ENCODE results near the gene SOX6.

Gene SOX6

DNA sequence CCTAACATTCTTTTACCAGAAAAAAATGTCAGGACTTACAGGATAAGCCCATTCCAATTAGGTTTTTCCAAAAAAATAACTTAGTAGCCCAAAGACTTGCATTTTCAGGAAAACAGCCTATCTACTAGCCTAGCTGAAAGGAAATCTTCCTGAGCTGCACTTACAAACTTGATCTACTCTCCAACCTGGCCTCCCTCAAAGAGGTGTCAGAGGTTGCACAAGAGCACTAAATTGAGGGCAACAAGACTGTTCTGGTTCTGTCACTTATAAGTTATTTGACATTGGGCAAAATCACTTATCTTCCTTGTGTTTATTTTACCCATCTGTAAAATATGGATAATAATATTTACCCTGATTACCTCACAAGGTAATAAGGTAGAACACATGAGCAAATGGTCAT lies 7.9 kb upstream of the SOX6 start:
- H3K4me3 ChIP-seq (ENCODE audit: low read length) = no peak overlapping the region
- peaks cover 2% of the 10 kb centered on the region; the same call in 1 of the 2 replicates for H3K27me3 ChIP-seq (ENCODE audit: insufficient read depth, low read length)
- H3K9ac ChIP-seq (ENCODE audit: low read depth, low read length) = no peak overlapping the region
- H3K9me3 ChIP-seq (ENCODE audit: insufficient read depth, low read depth, low read length) = no peaks in the 10 kb centered on the region
- H3K4me1 ChIP-seq (ENCODE audit: insufficient read depth, low read length) = no peaks in the 10 kb centered on the region
- no peaks in the 10 kb centered on the region for H3K36me3 ChIP-seq (ENCODE audit: insufficient read depth, low read length)
- H3K27ac ChIP-seq (ENCODE audit: low read depth, low read length) = no peak overlapping the region

GRCh38 chr11:16363706-16364105 lies 7.4 kb upstream of the SOX6 start:
- Histone ChIP-seq H3K4me3 (ENCODE audit: low read length) (no peak overlapping the region), H3K27ac (ENCODE audit: low read depth, low read length) (no peak overlapping the region), H3K9me3 (ENCODE audit: insufficient read depth, low read depth, low read length) (no peaks in the 10 kb centered on the region), H3K9ac (ENCODE audit: low read depth, low read length) (no peak overlapping the region), H3K4me1 (ENCODE audit: insufficient read depth, low read length) (no peaks in the 10 kb centered on the region), H3K27me3 (ENCODE audit: insufficient read depth, low read length) (peaks cover 2% of the 10 kb centered on the region; the same call in 1 of the 2 replicates), H3K36me3 (ENCODE audit: insufficient read depth, low read length) (no peaks in the 10 kb centered on the region)
- 98% methylated on average over 2 of the region's 3 CpGs for WGBS

GRCh38 chr11:16361108-16361865 lies 4.9 kb upstream of the SOX6 start:
- whole genome bisulfite sequencing = 100% methylated on average over 1 of the region's 1 CpG

DNA sequence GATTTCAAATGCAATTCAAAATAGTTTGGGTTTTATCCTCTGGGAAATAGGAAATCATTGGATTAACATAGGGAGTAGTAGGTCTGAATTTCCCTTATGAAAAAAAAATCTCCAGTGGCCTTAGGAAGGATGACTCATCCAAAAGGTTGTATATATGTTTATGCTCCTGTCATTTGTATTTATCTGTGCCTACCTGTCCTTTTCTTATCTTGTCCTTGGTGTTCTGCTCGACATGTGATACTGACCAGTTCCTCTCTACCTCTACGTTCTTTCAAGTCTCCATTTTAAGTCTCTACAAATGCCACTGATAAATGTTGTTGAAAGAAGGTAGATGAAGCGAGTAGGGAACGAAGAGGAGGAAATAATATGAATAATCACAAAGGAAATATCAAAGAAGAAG lies 3.0 kb upstream of the SOX6 start:
- Histone ChIP-seq H3K36me3 (ENCODE audit: insufficient read depth, low read length) (no peaks in the 10 kb centered on the region), H3K27ac (ENCODE audit: low read depth, low read length) (no peak overlapping the region), H3K9ac (ENCODE audit: low read depth, low read length) (no peak overlapping the region), H3K9me3 (ENCODE audit: insufficient read depth, low read depth, low read length) (no peaks in the 10 kb centered on the region), H3K4me3 (ENCODE audit: low read length) (no peak overlapping the region), H3K27me3 (ENCODE audit: insufficient read depth, low read length) (no peaks in the 10 kb centered on the region; the same call in 1 of the 2 replicates), H3K4me1 (ENCODE audit: insufficient read depth, low read length) (peaks cover 13% of the 10 kb centered on the region; the same call in 1 of the 2 replicates)
- WGBS = 69% methylated on average over 2 of the region's 4 CpGs

More at GRCh38 chr11:16361108-16361865, 4.9 kb upstream of the SOX6 start:
- peaks cover 4% of the 10 kb centered on the region; the same call in 1 of the 2 replicates for H3K4me1 ChIP-seq (ENCODE audit: insufficient read depth, low read length)
- no peaks in the 10 kb centered on the region for H3K9me3 ChIP-seq (ENCODE audit: insufficient read depth, low read depth, low read length)
- H3K27me3 ChIP-seq (ENCODE audit: insufficient read depth, low read length) = no peaks in the 10 kb centered on the region; the same call in 1 of the 2 replicates
- H3K36me3 ChIP-seq (ENCODE audit: insufficient read depth, low read length) = no peaks in the 10 kb centered on the region
- no peak overlapping the region for H3K27ac ChIP-seq (ENCODE audit: low read depth, low read length)
- H3K4me3 ChIP-seq (ENCODE audit: low read length) = no peak overlapping the region
- no peak overlapping the region for H3K9ac ChIP-seq (ENCODE audit: low read depth, low read length)

GRCh38 chr11:16358726-16359125 lies 2.4 kb upstream of the SOX6 start:
- Histone ChIP-seq H3K9ac (ENCODE audit: low read depth, low read length) (no peak overlapping the region), H3K4me3 (ENCODE audit: low read length) (no peak overlapping the region), H3K9me3 (ENCODE audit: insufficient read depth, low read depth, low read length) (no peaks in the 10 kb centered on the region), H3K36me3 (ENCODE audit: insufficient read depth, low read length) (no peaks in the 10 kb centered on the region), H3K27ac (ENCODE audit: low read depth, low read length) (no peak overlapping the region), H3K4me1 (ENCODE audit: insufficient read depth, low read length) (peaks cover 13% of the 10 kb centered on the region; the same call in 1 of the 2 replicates), H3K27me3 (ENCODE audit: insufficient read depth, low read length) (no peaks in the 10 kb centered on the region)

GRCh38 chr11:16357775-16358174 lies 1.4 kb upstream of the SOX6 start:
- Histone ChIP-seq H3K4me3 (ENCODE audit: low read length) (no peak overlapping the region), H3K27ac (ENCODE audit: low read depth, low read length) (no peak overlapping the region), H3K9ac (ENCODE audit: low read depth, low read length) (no peak overlapping the region), H3K36me3 (ENCODE audit: insufficient read depth, low read length) (no peaks in the 10 kb centered on the region), H3K9me3 (ENCODE audit: insufficient read depth, low read depth, low read length) (no peaks in the 10 kb centered on the region), H3K27me3 (ENCODE audit: insufficient read depth, low read length) (no peaks in the 10 kb centered on the region), H3K4me1 (ENCODE audit: insufficient read depth, low read length) (peaks cover 13% of the 10 kb centered on the region; the same call in 1 of the 2 replicates)
- WGBS = 86% methylated on average over 2 of the region's 2 CpGs

GRCh38 chr11:16356761-16357393 lies 531 bp upstream of the SOX6 start:
- H3K36me3 ChIP-seq (ENCODE audit: insufficient read depth, low read length) = no peaks in the 10 kb centered on the region
- no peak overlapping the region for H3K4me3 ChIP-seq (ENCODE audit: low read length)
- no peaks in the 10 kb centered on the region for H3K9me3 ChIP-seq (ENCODE audit: insufficient read depth, low read depth, low read length)
- WGBS = 94% methylated on average over 3 of the region's 3 CpGs
- no peak overlapping the region for H3K27ac ChIP-seq (ENCODE audit: low read depth, low read length)
- no peak overlapping the region for H3K9ac ChIP-seq (ENCODE audit: low read depth, low read length)
- peaks cover 13% of the 10 kb centered on the region; the same call in 1 of the 2 replicates for H3K4me1 ChIP-seq (ENCODE audit: insufficient read depth, low read length)
- no peaks in the 10 kb centered on the region for H3K27me3 ChIP-seq (ENCODE audit: insufficient read depth, low read length)

DNA sequence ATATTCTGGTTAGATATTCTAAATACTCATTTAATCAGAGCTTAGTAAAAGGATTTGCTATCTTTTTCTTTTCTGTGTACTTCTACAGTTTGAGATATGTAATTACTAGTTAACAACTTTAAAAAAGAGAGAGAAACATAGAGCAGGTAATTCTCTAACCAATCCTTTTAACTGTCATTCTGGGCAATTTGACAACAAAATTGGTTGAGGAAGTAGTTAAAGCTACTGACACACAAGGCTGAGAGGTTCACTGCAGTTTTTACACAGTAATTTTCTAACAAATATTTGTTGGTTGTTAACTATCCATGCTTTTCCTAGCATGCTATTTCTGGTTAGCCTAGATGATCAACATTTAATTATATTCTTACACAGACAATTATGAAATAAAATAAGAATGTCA lies 3.6 kb downstream of the SOX6 start:
- Histone ChIP-seq H3K9ac (ENCODE audit: low read depth, low read length) (no peak overlapping the region), H3K9me3 (ENCODE audit: insufficient read depth, low read depth, low read length) (no peaks in the 10 kb centered on the region), H3K27ac (ENCODE audit: low read depth, low read length) (no peak overlapping the region), H3K36me3 (ENCODE audit: insufficient read depth, low read length) (no peaks in the 10 kb centered on the region), H3K27me3 (ENCODE audit: insufficient read depth, low read length) (no peaks in the 10 kb centered on the region), H3K4me3 (ENCODE audit: low read length) (no peak overlapping the region), H3K4me1 (ENCODE audit: insufficient read depth, low read length) (peaks cover 13% of the 10 kb centered on the region; the same call in 1 of the 2 replicates)

DNA sequence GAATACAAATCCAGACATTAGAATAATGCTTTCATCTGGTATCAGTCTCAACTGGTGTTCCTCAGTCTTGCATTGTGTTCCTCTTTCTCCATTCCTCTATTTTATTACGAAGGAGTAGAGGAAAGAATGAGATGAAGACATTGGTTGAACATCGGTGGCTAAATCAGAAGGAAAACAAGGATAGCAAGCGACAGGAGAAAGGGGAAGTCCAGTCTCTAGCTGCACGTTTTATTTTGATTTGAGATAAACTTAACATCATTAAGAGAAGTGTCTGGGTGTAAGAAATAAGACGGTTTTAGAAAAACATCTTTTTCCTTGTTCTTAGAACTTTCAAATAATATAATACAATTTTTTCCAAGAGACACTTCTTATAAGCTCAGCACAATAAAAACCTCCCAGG lies 6.2 kb downstream of the SOX6 start:
- Histone ChIP-seq H3K36me3 (ENCODE audit: insufficient read depth, low read length) (no peaks in the 10 kb centered on the region), H3K9me3 (ENCODE audit: insufficient read depth, low read depth, low read length) (no peaks in the 10 kb centered on the region), H3K9ac (ENCODE audit: low read depth, low read length) (no peak overlapping the region), H3K4me3 (ENCODE audit: low read length) (no peak overlapping the region), H3K4me1 (ENCODE audit: insufficient read depth, low read length) (no peaks in the 10 kb centered on the region), H3K27me3 (ENCODE audit: insufficient read depth, low read length) (no peaks in the 10 kb centered on the region), H3K27ac (ENCODE audit: low read depth, low read length) (no peak overlapping the region)
- 91% methylated on average over 4 of the region's 5 CpGs for WGBS

DNA sequence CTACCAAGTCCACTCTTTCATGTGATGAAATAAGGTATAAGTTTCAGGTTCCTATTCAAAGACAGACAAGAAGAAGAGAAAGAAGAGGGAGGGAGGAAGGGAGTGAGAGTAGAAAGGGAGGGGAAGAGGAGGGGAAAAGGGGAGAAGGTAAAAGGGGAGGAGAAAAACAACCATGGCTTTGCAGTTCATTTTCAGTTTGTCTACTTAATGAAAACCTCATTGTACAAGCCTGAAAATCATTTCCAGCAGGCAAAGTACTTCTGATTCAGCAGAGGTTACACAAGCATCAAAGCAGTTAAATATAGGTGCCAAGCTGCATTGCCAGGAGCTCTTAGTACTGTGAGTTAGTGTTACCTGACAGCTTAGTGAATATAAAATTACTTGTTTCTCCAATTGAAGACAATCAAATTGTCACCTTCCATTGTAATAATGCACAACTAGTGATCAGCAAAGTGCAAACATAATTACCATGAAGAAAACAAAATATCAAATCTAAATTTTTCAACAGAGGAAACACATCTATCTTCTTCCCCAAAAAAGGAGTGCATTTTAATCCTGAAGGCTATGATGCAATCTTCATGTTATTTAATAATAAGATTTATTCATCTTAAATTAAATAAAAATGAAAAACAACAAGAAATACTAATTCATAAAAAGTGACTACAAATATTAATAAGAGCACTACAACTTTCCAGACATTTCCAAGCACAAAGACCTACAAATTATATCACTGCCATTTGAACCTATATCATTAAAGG lies 8.2 kb downstream of the SOX6 start:
- H3K36me3 ChIP-seq (ENCODE audit: insufficient read depth, low read length) = no peaks in the 10 kb centered on the region
- H3K27ac ChIP-seq (ENCODE audit: low read depth, low read length) = no peak overlapping the region
- no peaks in the 10 kb centered on the region for H3K4me1 ChIP-seq (ENCODE audit: insufficient read depth, low read length)
- H3K4me3 ChIP-seq (ENCODE audit: low read length) = no peak overlapping the region
- no peaks in the 10 kb centered on the region for H3K27me3 ChIP-seq (ENCODE audit: insufficient read depth, low read length)
- no peak overlapping the region for H3K9ac ChIP-seq (ENCODE audit: low read depth, low read length)
- no peaks in the 10 kb centered on the region for H3K9me3 ChIP-seq (ENCODE audit: insufficient read depth, low read depth, low read length)

DNA sequence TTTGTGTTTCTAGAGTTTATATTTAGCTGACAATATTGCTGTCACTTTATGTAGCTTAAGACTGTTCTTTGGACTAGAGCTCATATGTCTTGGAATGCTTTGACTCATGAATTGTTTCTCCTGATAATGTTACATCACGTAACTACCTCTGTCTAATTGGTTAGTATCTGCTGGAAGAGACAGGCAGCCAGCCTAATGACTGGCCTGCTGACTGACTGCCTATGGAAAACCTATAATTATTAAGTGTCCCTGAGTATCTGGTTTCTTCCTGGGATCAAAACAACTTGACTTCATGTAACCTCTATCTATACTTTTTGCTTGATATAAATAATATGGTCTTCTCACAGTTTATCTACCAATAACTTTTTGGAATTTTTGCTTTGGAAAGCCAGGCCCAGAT lies 9.4 kb downstream of the SOX6 start:
- Histone ChIP-seq H3K9ac (ENCODE audit: low read depth, low read length) (no peak overlapping the region), H3K36me3 (ENCODE audit: insufficient read depth, low read length) (no peaks in the 10 kb centered on the region), H3K9me3 (ENCODE audit: insufficient read depth, low read depth, low read length) (no peaks in the 10 kb centered on the region), H3K4me1 (ENCODE audit: insufficient read depth, low read length) (no peaks in the 10 kb centered on the region), H3K27ac (ENCODE audit: low read depth, low read length) (no peak overlapping the region), H3K27me3 (ENCODE audit: insufficient read depth, low read length) (no peaks in the 10 kb centered on the region), H3K4me3 (ENCODE audit: low read length) (no peak overlapping the region)
- 93% methylated on average over 1 of the region's 1 CpG for WGBS

Data from HUES64 (cell line).